PC-3 (cell line): Measurements from ENCODE around the gene NPTX1.

Source experiments
- CTCF ChIP-seq: fragments of 300-600 bp; sonication (generic); conservative IDR thresholded peaks from 2 replicates; pipeline ENCODE4 v1.5.1; 2017; ENCODE audit warnings: antibody characterized with exemption, low read depth, mild to moderate bottlenecking, low read length
- EZH2 ChIP-seq: fragments of 300-600 bp; sonication (generic); IDR thresholded peaks from one replicate; pipeline ENCODE4 v1.6.1; 2017; ENCODE audit warnings: antibody characterized with exemption, mild to moderate bottlenecking, low read length; ENCODE audit not compliant: unreplicated experiment
- EZH2phosphoT487 ChIP-seq: fragments of 300-600 bp; sonication (generic); IDR thresholded peaks from 2 replicates; pipeline ENCODE4 v1.6.1; 2018; ENCODE audit warnings: mild to moderate bottlenecking, antibody characterized with exemption, low read length, borderline replicate concordance

DNA sequence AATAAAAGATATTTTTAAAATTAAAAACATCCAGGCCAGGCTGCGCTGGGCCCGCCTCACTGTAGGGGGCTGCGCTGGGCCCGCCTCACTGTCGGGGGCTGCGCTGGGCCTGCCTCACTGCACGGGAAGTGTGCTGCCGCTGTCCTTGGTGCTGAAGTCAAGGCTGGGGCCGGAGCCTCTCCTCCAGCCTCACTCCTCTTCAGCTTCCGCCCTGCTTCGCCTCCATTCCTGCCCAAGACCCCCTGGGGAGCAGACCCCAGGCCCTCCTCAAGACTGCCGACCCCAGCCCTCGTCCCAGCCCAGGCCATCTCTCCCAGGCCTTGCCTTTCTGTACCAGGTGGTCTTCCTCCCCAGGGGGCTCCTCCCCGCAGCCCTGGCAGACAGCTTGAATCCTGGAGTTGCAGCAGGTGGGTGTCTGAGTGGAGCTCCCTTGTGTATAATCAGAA lies 35.3 kb downstream of the NPTX1 start:
- TF ChIP-seq EZH2 (no peak), CTCF (no peak), EZH2phosphoT487 (no peak)
